Brain pericyte (primary cell): ENCODE measurements around the gene GDF2.

ENCODE experiments used
- DNase-seq: peaks from one replicate; pipeline ENCODE4 v3.0.0-alpha.2; 2012; ENCODE audit warnings: low read depth, low spot score

Gene GDF2

GRCh38 chr10:47322300-47323061, at the start of gene GDF2:
GDF2 (plus strand) TSS chr10:47322454; CDS start chr10:47322669, 215 bp downstream.
- DNase-seq = no peak

GRCh38 chr10:47276071-47276470, 46.2 kb upstream of the GDF2 start:
- DNase-seq = no peak

- no peak for DNase-seq
Measured at GRCh38 chr10:47276576-47277351, 45.5 kb upstream of the GDF2 start.

- no peak for DNase-seq
Measured at GRCh38 chr10:47277352-47278151, 44.7 kb upstream of the GDF2 start.

- DNase-seq = no peak
Measured at GRCh38 chr10:47278152-47278473, 44.1 kb upstream of the GDF2 start.

GRCh38 chr10:47278720-47279119, 43.5 kb upstream of the GDF2 start:
- no peak for DNase-seq

GRCh38 chr10:47279276-47279675, 43.0 kb upstream of the GDF2 start:
- DNase-seq = no peak

GRCh38 chr10:47282005-47282656, 40.1 kb upstream of the GDF2 start:
- no peak for DNase-seq

- no peak for DNase-seq
Measured at GRCh38 chr10:47282657-47283018, 39.6 kb upstream of the GDF2 start.

GRCh38 chr10:47283101-47283630, 39.1 kb upstream of the GDF2 start:
- no peak for DNase-seq

GRCh38 chr10:47283848-47284247, 38.4 kb upstream of the GDF2 start:
- no peak for DNase-seq

- DNase-seq = no peak
Measured at GRCh38 chr10:47285381-47286115, 36.7 kb upstream of the GDF2 start.

- DNase-seq = no peak
Measured at GRCh38 chr10:47286116-47286505, 36.1 kb upstream of the GDF2 start.

- no peak for DNase-seq
Measured at GRCh38 chr10:47286591-47287315, 35.5 kb upstream of the GDF2 start.

- DNase-seq = no peak
Measured at GRCh38 chr10:47287365-47287802, 34.9 kb upstream of the GDF2 start.

- no peak for DNase-seq
Measured at GRCh38 chr10:47287805-47288204, 34.4 kb upstream of the GDF2 start.

- DNase-seq = no peak
Measured at GRCh38 chr10:47288236-47288635, 34.0 kb upstream of the GDF2 start.

GRCh38 chr10:47288916-47289495, 33.2 kb upstream of the GDF2 start:
- DNase-seq = no peak

GRCh38 chr10:47289921-47290320, 32.3 kb upstream of the GDF2 start:
- DNase-seq = no peak

- DNase-seq = no peak
Measured at GRCh38 chr10:47290338-47290737, 31.9 kb upstream of the GDF2 start.
